Keratinocyte (primary cell): Measurements from ENCODE around the gene COL6A5. TPM values are rescaled to one million over a fixed set of nuclear protein-coding genes. Genes with fewer than 3 reads are reported as not detected.

ENCODE experiments used
- DNase-seq: peaks from one replicate; pipeline ENCODE4 v3.0.0-alpha.2; 2011; ENCODE audit warnings: low read depth, missing footprints, low spot score
- FAIRE-seq: peaks from 2 replicates; lab custom pipeline; 2011; peaks lifted over from hg19 to GRCh38; lab: Jason Lieb, UNC
- H2AFZ ChIP-seq: 2 replicates; pipeline ENCODE4 v1.6.0; 2012; ENCODE audit warnings: low read length, control low read depth, inconsistent platforms; ENCODE audit not compliant: control insufficient read depth
- H3K27ac ChIP-seq: 2 replicates; pipeline ENCODE4 v1.5.1; 2011; ENCODE audit warnings: low read length; ENCODE audit not compliant: control insufficient read depth, insufficient read depth
- H3K27me3 ChIP-seq: 3 replicates; pipeline ENCODE4 v1.6.0; 2011; ENCODE audit warnings: low read length; ENCODE audit not compliant: control insufficient read depth, insufficient read depth; ENCODE audit errors: extremely low read depth
- H3K36me3 ChIP-seq, 2 experiments: 2 replicates in 1 of 2; 3 replicates in 1 of 2; pipeline ENCODE4 v1.5.1; 2011; ENCODE audit warnings: low read length in 2 of 2, mild to moderate bottlenecking in 1 of 2; ENCODE audit not compliant: control insufficient read depth in 2 of 2, insufficient read depth in 2 of 2; ENCODE audit errors: extremely low read depth in 1 of 2
- H3K4me1 ChIP-seq: 3 replicates; pipeline ENCODE4 v1.5.1; 2011; ENCODE audit warnings: low read length; ENCODE audit not compliant: control insufficient read depth, insufficient read depth; ENCODE audit errors: extremely low read depth
- H3K4me2 ChIP-seq: 3 replicates; pipeline ENCODE4 v1.6.0; 2011; ENCODE audit warnings: low read depth, low read length; ENCODE audit not compliant: control insufficient read depth, insufficient read depth; ENCODE audit errors: extremely low read depth
- H3K4me3 ChIP-seq, 3 experiments: fragments of 200-600 bp in 1 of 3; sonication (generic) in 1 of 3; 2 replicates in 2 of 3; 3 replicates in 1 of 3; pipeline ENCODE4 v1.5.1; 2011 to 2016; ENCODE audit warnings: low read length in 3 of 3, mild to moderate bottlenecking in 3 of 3, control low read depth in 2 of 3, inconsistent platforms in 1 of 3, low read depth in 1 of 3, mixed read lengths in 1 of 3, mixed run types in 1 of 3, moderate library complexity in 1 of 3; ENCODE audit not compliant: control insufficient read depth in 2 of 3, insufficient read depth in 2 of 3; ENCODE audit errors: extremely low read depth in 1 of 3
- H3K79me2 ChIP-seq: 2 replicates; pipeline ENCODE4 v1.6.0; 2012; ENCODE audit warnings: low read length; ENCODE audit not compliant: control insufficient read depth, insufficient read depth
- H3K9ac ChIP-seq: 3 replicates; pipeline ENCODE4 v1.6.0; 2011; ENCODE audit warnings: low read length; ENCODE audit not compliant: control insufficient read depth, insufficient read depth; ENCODE audit errors: extremely low read depth
- H3K9me1 ChIP-seq: 3 replicates; pipeline ENCODE4 v1.6.0; 2011; ENCODE audit warnings: low read length; ENCODE audit not compliant: control insufficient read depth, insufficient read depth; ENCODE audit errors: extremely low read depth
- H3K9me3 ChIP-seq: 2 replicates; pipeline ENCODE4 v1.5.1; 2012; ENCODE audit warnings: low read depth, low read length; ENCODE audit not compliant: control insufficient read depth
- H4K20me1 ChIP-seq: 3 replicates; pipeline ENCODE4 v1.6.0; 2011; ENCODE audit warnings: low read length; ENCODE audit not compliant: control insufficient read depth, insufficient read depth; ENCODE audit errors: extremely low read depth
- EZH2 ChIP-seq: IDR thresholded peaks from one replicate; pipeline ENCODE4 v1.6.1; 2012; ENCODE audit warnings: inconsistent platforms, mild to moderate bottlenecking, low read length, moderate library complexity
- dilution Hi-C: fragments of 300-500 bp; cut with MboI; formaldehyde crosslinking; loops from one replicate; pipeline ENCODE4 v1.7.0; 2020; ENCODE audit warnings: low sequenced_read_pairs; ENCODE audit not compliant: extremely low pct_ligation_motif_present
- polyA plus RNA-seq, 5 experiments: library from polyadenylated mRNA; depleted of rRNA in 3 of 5; stranded (reverse) in 3 of 5; stranded (forward) in 1 of 5; unstranded in 1 of 5; fragments of >200 nt; gene quantifications; 1 replicate in 1 of 5; 2 replicates in 3 of 5; 3 replicates in 1 of 5; pipeline versions ENCODE4 v1.2.1 to v1.2.3, GENCODE V29; 2011 to 2012; ENCODE audit warnings: missing spikeins in 2 of 5, low read depth in 1 of 5, low replicate concordance in 1 of 5
- TF ChIP-seq, protein P1 (sequence below), 3 experiments: IDR thresholded peaks in 1 of 3; conservative IDR thresholded peaks in 1 of 3; optimal IDR thresholded peaks in 1 of 3; 2 replicates in 2 of 3; 3 replicates in 1 of 3; pipeline versions ENCODE3 to v1.5.1; 2011; ENCODE audit warnings: low read length in 3 of 3, mild to moderate bottlenecking in 3 of 3, moderate library complexity in 2 of 3, control low read depth in 1 of 3, inconsistent platforms in 1 of 3; ENCODE audit not compliant: insufficient read depth in 2 of 3; ENCODE audit errors: extremely low read depth in 1 of 3

The COL6A5 gene
- polyA plus RNA-seq, 1 donor (not counting 4 experiments of a cell fraction or from before 2014, with no cell fraction given), result not detected

DNA sequence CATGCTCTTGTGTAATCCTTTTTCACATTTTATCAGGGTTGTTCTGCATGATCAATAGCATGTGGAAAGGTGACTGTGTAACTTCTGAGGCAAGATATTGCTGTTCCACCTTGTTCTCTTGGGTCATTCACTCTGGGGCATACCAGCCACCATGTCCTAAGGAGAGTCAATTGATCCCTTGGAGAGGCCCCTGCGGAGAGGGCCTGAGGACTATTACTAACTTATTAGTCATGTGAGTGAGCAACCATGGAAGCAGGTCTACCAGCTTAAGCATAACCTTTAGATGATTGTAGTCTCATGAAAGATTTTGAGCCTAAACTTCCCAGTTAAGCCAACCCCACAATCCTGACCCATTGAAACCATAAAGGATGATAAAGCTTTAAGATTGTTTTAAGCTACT, 22.0 kb upstream of the COL6A5 start:
- Histone ChIP-seq H3K27me3 (no peaks in the 10 kb centered on the region), H3K36me3 (no peaks in the 10 kb centered on the region), H3K4me2 (no peak overlapping the region), H3K4me1 (no peaks in the 10 kb centered on the region), H3K9me3 (no peaks in the 10 kb centered on the region), H3K79me2 (no peaks in the 10 kb centered on the region), H3K4me3 (no peak overlapping the region), H3K27ac (no peak overlapping the region), H3K9ac (no peak overlapping the region), H4K20me1 (no peaks in the 10 kb centered on the region), H2AFZ (no peak overlapping the region), H3K9me1 (no peaks in the 10 kb centered on the region)
- FAIRE-seq (no peak), DNase-seq (no peak)
- dilution Hi-C loops, result no loop called here
- TF ChIP-seq EZH2, result no peak
- TF ChIP-seq, protein P1, sequence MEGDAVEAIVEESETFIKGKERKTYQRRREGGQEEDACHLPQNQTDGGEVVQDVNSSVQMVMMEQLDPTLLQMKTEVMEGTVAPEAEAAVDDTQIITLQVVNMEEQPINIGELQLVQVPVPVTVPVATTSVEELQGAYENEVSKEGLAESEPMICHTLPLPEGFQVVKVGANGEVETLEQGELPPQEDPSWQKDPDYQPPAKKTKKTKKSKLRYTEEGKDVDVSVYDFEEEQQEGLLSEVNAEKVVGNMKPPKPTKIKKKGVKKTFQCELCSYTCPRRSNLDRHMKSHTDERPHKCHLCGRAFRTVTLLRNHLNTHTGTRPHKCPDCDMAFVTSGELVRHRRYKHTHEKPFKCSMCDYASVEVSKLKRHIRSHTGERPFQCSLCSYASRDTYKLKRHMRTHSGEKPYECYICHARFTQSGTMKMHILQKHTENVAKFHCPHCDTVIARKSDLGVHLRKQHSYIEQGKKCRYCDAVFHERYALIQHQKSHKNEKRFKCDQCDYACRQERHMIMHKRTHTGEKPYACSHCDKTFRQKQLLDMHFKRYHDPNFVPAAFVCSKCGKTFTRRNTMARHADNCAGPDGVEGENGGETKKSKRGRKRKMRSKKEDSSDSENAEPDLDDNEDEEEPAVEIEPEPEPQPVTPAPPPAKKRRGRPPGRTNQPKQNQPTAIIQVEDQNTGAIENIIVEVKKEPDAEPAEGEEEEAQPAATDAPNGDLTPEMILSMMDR (optimal IDR thresholded peaks at IDR 0.05 in 1 of 3, IDR thresholded peaks at IDR 0.05 in 1 of 3, conservative IDR thresholded peaks at IDR 0.05 in 1 of 3; ENCODE audit: extremely low read depth in 1 of 3, insufficient read depth in 2 of 3, low read length in 3 of 3), result no peak

DNA sequence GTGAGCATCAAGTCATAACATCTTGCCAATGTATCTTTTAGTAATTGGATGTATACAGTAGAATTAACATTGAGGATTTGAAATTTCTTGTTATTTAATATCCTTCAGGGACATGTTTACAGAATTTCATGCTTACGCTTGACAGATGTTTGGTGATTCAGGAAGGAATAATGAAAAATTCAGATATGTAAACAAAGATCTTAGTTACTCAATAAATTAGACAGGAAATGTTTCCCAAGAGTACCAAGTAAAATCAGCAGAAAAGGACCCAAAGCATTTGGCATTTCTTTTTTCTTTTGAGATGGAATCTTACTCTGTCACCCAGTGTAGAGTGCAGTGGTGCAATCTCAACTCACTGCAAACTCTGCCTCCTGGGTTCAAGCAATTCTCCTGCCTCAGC, 4.7 kb upstream of the COL6A5 start:
- Histone ChIP-seq H3K36me3 (no peaks in the 10 kb centered on the region), H2AFZ (no peak overlapping the region), H3K4me2 (no peak overlapping the region), H3K27ac (no peak overlapping the region), H3K79me2 (no peaks in the 10 kb centered on the region), H3K27me3 (peaks cover 10% of the 10 kb centered on the region), H3K9me1 (no peaks in the 10 kb centered on the region), H4K20me1 (no peaks in the 10 kb centered on the region), H3K4me3 (no peak overlapping the region), H3K9me3 (no peaks in the 10 kb centered on the region), H3K4me1 (no peaks in the 10 kb centered on the region), H3K9ac (no peak overlapping the region)
- TF ChIP-seq, protein P1 (optimal IDR thresholded peaks at IDR 0.05 in 1 of 3, IDR thresholded peaks at IDR 0.05 in 1 of 3, conservative IDR thresholded peaks at IDR 0.05 in 1 of 3; ENCODE audit: extremely low read depth in 1 of 3, insufficient read depth in 2 of 3, low read length in 3 of 3), result no peak
- no peak for TF ChIP-seq EZH2
- dilution Hi-C loops, result no loop called here
- DNase-seq (no peak), FAIRE-seq (no peak)
